Fibroblast of mammary gland (primary cell): ENCODE data around the gene CDH13.
A peak's percentile ranks its signal among the peaks of the same experiment; 100 is the strongest.

Experiments used
- DNase-seq: peaks from one replicate; pipeline ENCODE4 v3.0.0-alpha.2; 2010; ENCODE audit warnings: low read depth
- H3K4me3 ChIP-seq: 2 replicates; pipeline ENCODE4 v1.5.1; 2011; ENCODE audit warnings: low read depth, mild to moderate bottlenecking, low read length, moderate library complexity; ENCODE audit not compliant: control insufficient read depth
- CTCF ChIP-seq: conservative IDR thresholded peaks from 2 replicates; pipeline ENCODE4 v1.5.1; 2011; ENCODE audit warnings: low read depth, low read length, inconsistent platforms; ENCODE audit not compliant: control insufficient read depth, insufficient read depth

CDH13 gene

GRCh38 chr16:83715217-83715920, 1088.6 kb downstream of the CDH13 start:
- H3K4me3 ChIP-seq = no peak overlapping the region
- no peak for TF ChIP-seq CTCF
- DNase-seq = no peak

GRCh38 chr16:83717308-83717707, 1090.5 kb downstream of the CDH13 start:
- DNase-seq = no peak
- no peak overlapping the region for H3K4me3 ChIP-seq
- TF ChIP-seq CTCF = no peak

- TF ChIP-seq CTCF = no peak
- DNase-seq = peak; percentile 25
- H3K4me3 ChIP-seq = no peak overlapping the region
Measured at GRCh38 chr16:83717814-83718213, 1091.0 kb downstream of the CDH13 start.

GRCh38 chr16:83720213-83720612, 1093.4 kb downstream of the CDH13 start:
- no peak overlapping the region for H3K4me3 ChIP-seq
- TF ChIP-seq CTCF = no peak
- no peak for DNase-seq

- no peak for DNase-seq
- no peak for TF ChIP-seq CTCF
- no peak overlapping the region for H3K4me3 ChIP-seq
Measured at GRCh38 chr16:83720981-83721380, 1094.2 kb downstream of the CDH13 start.

GRCh38 chr16:83721676-83722075, 1094.9 kb downstream of the CDH13 start:
- DNase-seq = no peak
- H3K4me3 ChIP-seq = no peak overlapping the region
- no peak for TF ChIP-seq CTCF
